ENCODE data around the gene EPB41L5.

DNA sequence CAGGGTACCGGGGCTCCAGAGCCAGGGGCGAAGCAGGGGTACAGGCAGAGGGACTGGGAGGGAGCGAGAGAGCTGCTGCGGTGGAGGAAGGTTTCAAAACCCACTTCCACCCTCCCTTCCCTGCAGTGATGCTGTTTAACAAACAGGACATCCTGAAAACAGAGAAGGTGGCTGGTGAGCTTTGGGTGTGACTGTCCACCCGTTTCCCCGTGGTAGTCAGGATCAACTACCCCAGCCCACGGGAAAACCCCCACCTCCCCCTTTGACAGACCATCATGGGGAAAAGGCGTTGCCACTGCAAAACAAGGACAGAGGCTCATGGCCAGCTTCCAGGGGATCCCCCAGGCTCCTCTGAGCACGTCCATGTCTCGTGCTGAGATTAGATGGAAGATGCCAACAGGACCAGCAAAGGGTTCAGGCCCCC is 197.4 kb downstream of the EPB41L5 start:
- TF ChIP-seq, protein P1, sequence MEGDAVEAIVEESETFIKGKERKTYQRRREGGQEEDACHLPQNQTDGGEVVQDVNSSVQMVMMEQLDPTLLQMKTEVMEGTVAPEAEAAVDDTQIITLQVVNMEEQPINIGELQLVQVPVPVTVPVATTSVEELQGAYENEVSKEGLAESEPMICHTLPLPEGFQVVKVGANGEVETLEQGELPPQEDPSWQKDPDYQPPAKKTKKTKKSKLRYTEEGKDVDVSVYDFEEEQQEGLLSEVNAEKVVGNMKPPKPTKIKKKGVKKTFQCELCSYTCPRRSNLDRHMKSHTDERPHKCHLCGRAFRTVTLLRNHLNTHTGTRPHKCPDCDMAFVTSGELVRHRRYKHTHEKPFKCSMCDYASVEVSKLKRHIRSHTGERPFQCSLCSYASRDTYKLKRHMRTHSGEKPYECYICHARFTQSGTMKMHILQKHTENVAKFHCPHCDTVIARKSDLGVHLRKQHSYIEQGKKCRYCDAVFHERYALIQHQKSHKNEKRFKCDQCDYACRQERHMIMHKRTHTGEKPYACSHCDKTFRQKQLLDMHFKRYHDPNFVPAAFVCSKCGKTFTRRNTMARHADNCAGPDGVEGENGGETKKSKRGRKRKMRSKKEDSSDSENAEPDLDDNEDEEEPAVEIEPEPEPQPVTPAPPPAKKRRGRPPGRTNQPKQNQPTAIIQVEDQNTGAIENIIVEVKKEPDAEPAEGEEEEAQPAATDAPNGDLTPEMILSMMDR (IDR thresholded peaks at IDR 0.05; ENCODE audit: poor library complexity): no peak
- TF ChIP-seq EZH2phosphoT487 (IDR thresholded peaks at IDR 0.05; ENCODE audit: low read depth, severe bottlenecking, unreplicated experiment): no peak

Measured in hepatocyte (in vitro differentiated cells).